ENCODE measurements around the gene CKMT1B.
"Not testable (repeated sequence)": the region's sequence is repeated elsewhere in the genome, so short reads cannot be mapped to it uniquely, and the experiment has no call there.

CKMT1B gene

DNA sequence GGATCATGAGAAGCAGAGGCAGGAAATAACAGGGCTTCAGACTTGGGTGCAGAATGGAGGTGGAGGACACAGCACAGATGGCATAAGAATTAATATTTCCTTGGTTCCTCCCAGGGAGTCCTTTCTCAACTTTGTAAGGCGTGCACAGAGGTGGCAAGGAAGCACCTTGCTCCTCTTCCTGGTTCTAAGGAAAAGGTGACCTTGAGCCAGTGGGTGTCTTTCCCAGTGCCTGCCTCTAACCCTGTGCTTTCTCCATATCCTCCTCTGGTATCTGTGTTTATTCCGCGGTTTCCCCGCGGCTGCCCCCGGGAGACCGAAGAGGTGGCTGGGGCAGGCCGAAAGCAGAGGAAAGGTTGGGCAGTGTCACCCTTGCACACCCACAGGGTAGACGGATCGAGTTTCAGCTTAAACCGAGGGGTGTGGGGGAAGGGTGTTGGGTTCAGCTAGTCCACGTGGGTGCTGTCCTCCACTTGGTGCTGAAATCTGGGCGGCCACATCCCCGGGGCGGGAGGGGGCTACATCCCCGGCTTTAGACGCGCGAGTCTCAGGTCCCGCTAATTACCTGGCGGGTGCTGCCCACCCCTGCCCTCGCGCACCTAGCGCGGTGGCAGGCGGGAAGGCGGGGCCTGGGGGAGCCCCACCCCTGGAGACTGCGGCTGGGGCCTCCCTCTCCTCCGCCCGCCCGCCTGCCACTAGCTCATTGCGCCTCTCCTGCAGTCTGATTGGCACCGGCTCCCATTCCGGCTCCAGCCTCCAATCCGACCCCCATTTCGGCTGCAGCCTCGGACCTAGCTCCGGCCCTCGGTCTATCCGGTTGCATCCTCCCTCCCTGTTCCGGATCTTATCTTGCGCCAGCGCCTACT is at the start of gene CKMT1B:
CKMT1B (plus strand) TSS at position 700 of the 863 bp plus-strand sequence. CDS start 192 bp downstream, outside the sequence.
- not testable (repeated sequence) for DNase-seq; H3K9me3 Mint-ChIP-seq; H3K27me3 Mint-ChIP-seq; H3K27ac Mint-ChIP-seq; H3K36me3 Mint-ChIP-seq (ENCODE audit: low read depth); H3K4me3 Mint-ChIP-seq; H3K4me1 Mint-ChIP-seq (ENCODE audit: low read depth)

GRCh38 chr15:43544266-43544665 is 49.6 kb upstream of the CKMT1B start:
- H3K4me3 Mint-ChIP-seq: no peak overlapping the region
- no peaks in the 10 kb centered on the region for H3K27me3 Mint-ChIP-seq
- H3K36me3 Mint-ChIP-seq (ENCODE audit: low read depth): peaks cover 17% of the 10 kb centered on the region
- no peaks in the 10 kb centered on the region for H3K9me3 Mint-ChIP-seq
- H3K27ac Mint-ChIP-seq: no peak overlapping the region
- H3K4me1 Mint-ChIP-seq (ENCODE audit: low read depth): peaks cover 4% of the 10 kb centered on the region
- DNase-seq: no peak

DNA sequence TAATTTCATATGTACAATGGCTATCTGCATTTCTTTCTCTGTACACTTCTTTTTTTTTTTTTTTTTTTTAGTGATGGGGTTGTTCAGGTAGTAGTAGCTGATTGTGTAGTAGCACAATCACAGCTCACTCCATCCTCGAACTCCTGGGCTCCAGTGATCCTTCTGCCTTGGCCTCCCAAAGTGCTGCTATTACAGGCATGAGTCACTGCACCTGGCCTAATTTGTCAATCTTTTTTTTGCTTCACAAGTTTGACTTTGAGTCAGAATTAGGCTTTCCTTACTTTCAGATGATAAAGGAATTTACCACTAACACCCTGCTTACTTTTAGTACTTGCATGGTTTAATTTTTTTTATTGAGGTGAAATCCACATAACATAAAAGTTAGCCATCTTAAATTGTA is 48.4 kb upstream of the CKMT1B start:
- no peak overlapping the region for H3K27ac Mint-ChIP-seq

GRCh38 chr15:43547539-43547938 is 46.3 kb upstream of the CKMT1B start:
- no peaks in the 10 kb centered on the region for H3K27me3 Mint-ChIP-seq
- H3K4me3 Mint-ChIP-seq: no peak overlapping the region

More for the DNA sequence above, 48.4 kb upstream of the CKMT1B start:
- no peaks in the 10 kb centered on the region for H3K9me3 Mint-ChIP-seq
- peaks cover 4% of the 10 kb centered on the region for H3K4me1 Mint-ChIP-seq (ENCODE audit: low read depth)
- H3K27me3 Mint-ChIP-seq: no peaks in the 10 kb centered on the region
- H3K36me3 Mint-ChIP-seq (ENCODE audit: low read depth): peaks cover 18% of the 10 kb centered on the region
- no peak for DNase-seq
- H3K4me3 Mint-ChIP-seq: no peak overlapping the region

DNA sequence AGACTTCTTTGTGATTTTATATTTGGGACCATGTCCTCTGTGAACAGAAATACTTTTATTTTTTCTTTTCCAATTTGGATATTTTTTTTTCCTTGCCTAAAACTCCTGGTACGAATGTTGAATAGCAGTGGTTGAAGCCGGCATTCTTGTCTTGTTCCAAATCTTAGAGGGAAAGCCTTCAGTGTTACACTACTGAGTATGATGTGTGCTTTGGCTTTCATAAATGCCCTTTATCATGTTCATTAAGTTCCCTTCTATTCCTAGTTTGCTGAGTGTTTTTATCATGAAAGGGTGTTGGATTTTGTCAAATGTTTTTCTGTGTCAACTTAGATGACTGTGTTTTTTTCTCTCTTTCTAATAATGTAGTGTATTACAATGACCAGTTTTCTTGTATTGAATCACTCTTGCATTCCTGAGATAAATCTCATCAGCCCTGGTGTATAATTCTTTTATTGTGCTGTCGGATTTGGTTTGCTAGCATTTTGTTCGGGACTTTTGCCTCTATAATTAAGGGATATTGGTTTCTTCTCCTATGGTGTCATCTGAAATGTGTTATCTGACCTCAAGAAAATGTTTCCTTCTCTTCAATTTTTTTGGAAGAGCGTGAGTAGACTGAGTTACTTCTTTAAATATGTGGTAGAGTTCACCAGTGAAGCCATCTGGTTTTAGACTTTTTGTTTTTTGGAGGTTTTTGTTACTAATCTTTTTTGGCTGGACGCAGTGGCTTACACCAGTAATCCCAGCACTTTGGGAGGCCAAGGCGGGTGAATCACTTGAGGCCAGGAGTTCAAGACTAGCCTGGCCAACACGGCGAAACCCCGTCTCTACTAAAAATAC is 43.1 kb upstream of the CKMT1B start:
- H3K27ac Mint-ChIP-seq: no peak overlapping the region
- no peaks in the 10 kb centered on the region for H3K9me3 Mint-ChIP-seq
- no peaks in the 10 kb centered on the region for H3K4me1 Mint-ChIP-seq (ENCODE audit: low read depth)
- H3K4me3 Mint-ChIP-seq: no peak overlapping the region
- peaks cover 39% of the 10 kb centered on the region for H3K36me3 Mint-ChIP-seq (ENCODE audit: low read depth)
- H3K27me3 Mint-ChIP-seq: no peaks in the 10 kb centered on the region
- no peak for DNase-seq

More at GRCh38 chr15:43547539-43547938, 46.3 kb upstream of the CKMT1B start:
- Mint-ChIP-seq H3K27ac (no peak overlapping the region), H3K9me3 (no peaks in the 10 kb centered on the region), H3K36me3 (ENCODE audit: low read depth) (peaks cover 28% of the 10 kb centered on the region), H3K4me1 (ENCODE audit: low read depth) (no peaks in the 10 kb centered on the region)
- no peak for DNase-seq

DNA sequence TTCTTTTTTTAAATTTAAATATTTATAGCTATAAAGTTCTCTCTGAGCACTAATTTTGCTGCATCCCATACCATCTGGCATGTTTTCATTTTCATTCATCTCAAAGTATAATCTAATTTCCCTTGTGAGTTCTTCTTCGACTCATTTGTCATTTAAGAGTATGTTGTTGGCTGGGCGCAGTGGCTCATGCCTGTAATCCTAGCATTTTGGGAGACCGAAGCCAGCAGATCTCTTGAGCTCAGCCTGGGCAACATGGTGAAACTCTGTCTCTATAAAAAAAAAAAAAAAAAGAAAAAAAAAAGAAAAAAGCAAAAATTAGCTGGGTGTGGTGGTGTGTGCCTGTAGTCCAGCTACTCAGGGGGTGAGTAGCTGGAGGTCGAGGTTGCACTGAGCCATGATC is 41.6 kb upstream of the CKMT1B start:
- peaks cover 42% of the 10 kb centered on the region for H3K36me3 Mint-ChIP-seq (ENCODE audit: low read depth)
- H3K4me1 Mint-ChIP-seq (ENCODE audit: low read depth): no peaks in the 10 kb centered on the region
- no peaks in the 10 kb centered on the region for H3K27me3 Mint-ChIP-seq
- no peaks in the 10 kb centered on the region for H3K9me3 Mint-ChIP-seq
- H3K27ac Mint-ChIP-seq: no peak overlapping the region
- no peak for DNase-seq
- H3K4me3 Mint-ChIP-seq: no peak overlapping the region

GRCh38 chr15:43552986-43553385 is 40.8 kb upstream of the CKMT1B start:
- no peaks in the 10 kb centered on the region for H3K4me1 Mint-ChIP-seq (ENCODE audit: low read depth)
- no peak for DNase-seq
- no peaks in the 10 kb centered on the region for H3K9me3 Mint-ChIP-seq
- H3K4me3 Mint-ChIP-seq: no peak overlapping the region
- H3K27me3 Mint-ChIP-seq: no peaks in the 10 kb centered on the region
- peaks cover 41% of the 10 kb centered on the region for H3K36me3 Mint-ChIP-seq (ENCODE audit: low read depth)
- H3K27ac Mint-ChIP-seq: no peak overlapping the region

GRCh38 chr15:43562753-43563152 is 31.1 kb upstream of the CKMT1B start:
- H3K36me3 Mint-ChIP-seq (ENCODE audit: low read depth): peaks cover 14% of the 10 kb centered on the region
- not testable (repeated sequence) for H3K4me1 Mint-ChIP-seq (ENCODE audit: low read depth); H3K27ac Mint-ChIP-seq; DNase-seq; H3K4me3 Mint-ChIP-seq; H3K9me3 Mint-ChIP-seq; H3K27me3 Mint-ChIP-seq

- H3K36me3 Mint-ChIP-seq (ENCODE audit: low read depth); H3K4me3 Mint-ChIP-seq; H3K9me3 Mint-ChIP-seq; H3K27me3 Mint-ChIP-seq; DNase-seq; H3K4me1 Mint-ChIP-seq (ENCODE audit: low read depth); H3K27ac Mint-ChIP-seq: not testable (repeated sequence)
Measured at GRCh38 chr15:43563793-43564192, 30.0 kb upstream of the CKMT1B start.

- not testable (repeated sequence) for H3K27me3 Mint-ChIP-seq; H3K9me3 Mint-ChIP-seq; H3K4me1 Mint-ChIP-seq (ENCODE audit: low read depth); H3K4me3 Mint-ChIP-seq; DNase-seq; H3K36me3 Mint-ChIP-seq (ENCODE audit: low read depth); H3K27ac Mint-ChIP-seq
Measured at GRCh38 chr15:43566615-43567014, 27.2 kb upstream of the CKMT1B start.

DNA sequence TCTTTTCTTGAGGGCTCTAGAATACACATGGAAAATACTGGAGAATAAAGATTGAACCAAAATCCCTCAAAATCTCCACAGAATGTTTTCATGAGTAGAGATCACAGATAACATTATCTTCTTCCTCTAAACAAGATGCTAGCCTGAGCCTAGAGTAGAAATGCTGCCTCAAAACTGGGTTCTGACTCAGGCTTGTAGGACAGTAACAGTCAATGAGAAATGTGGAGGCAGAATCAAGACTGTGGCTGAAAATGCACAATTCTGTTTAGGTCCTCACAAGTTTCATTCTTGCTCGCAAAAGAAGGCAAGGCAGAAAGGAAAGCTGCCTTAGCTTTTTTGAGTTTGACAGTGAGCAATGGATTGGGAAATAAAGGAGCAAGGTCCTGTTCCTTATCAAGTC is 19.2 kb upstream of the CKMT1B start:
- H3K9me3 Mint-ChIP-seq; H3K36me3 Mint-ChIP-seq (ENCODE audit: low read depth); H3K27me3 Mint-ChIP-seq; H3K4me3 Mint-ChIP-seq; DNase-seq; H3K4me1 Mint-ChIP-seq (ENCODE audit: low read depth); H3K27ac Mint-ChIP-seq: not testable (repeated sequence)

- not testable (repeated sequence) for H3K4me1 Mint-ChIP-seq (ENCODE audit: low read depth); H3K27ac Mint-ChIP-seq; H3K36me3 Mint-ChIP-seq (ENCODE audit: low read depth); H3K9me3 Mint-ChIP-seq; DNase-seq; H3K4me3 Mint-ChIP-seq; H3K27me3 Mint-ChIP-seq
Measured at GRCh38 chr15:43589778-43590466, 3.9 kb upstream of the CKMT1B start, which contains the start of gene PPIP5K1. PPIP5K1 (minus strand) TSS chr15:43590208; CDS start chr15:43584504, 5,704 bp downstream.

DNA sequence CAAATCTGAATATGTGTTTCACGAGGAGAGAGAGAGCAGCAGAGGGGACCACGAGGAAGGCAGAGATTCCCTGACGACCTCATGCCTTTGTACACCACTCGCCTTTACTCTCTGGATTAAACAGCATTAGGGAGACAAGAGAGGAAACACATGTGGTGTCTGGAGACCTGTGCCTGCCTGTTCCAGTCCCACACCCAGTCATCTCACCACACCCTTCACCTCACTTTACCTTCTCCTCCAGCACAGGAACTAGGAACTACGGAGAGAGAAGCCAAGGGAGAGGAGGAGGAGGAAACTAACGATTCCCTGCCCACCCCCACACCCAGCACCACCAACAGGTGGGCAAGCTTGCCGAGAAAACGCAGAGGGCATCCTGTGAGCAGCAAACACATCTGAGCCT is 986 bp upstream of the CKMT1B start:
- H3K4me3 Mint-ChIP-seq; H3K27me3 Mint-ChIP-seq; H3K27ac Mint-ChIP-seq; H3K4me1 Mint-ChIP-seq (ENCODE audit: low read depth); H3K9me3 Mint-ChIP-seq; H3K36me3 Mint-ChIP-seq (ENCODE audit: low read depth); DNase-seq: not testable (repeated sequence)

DNA sequence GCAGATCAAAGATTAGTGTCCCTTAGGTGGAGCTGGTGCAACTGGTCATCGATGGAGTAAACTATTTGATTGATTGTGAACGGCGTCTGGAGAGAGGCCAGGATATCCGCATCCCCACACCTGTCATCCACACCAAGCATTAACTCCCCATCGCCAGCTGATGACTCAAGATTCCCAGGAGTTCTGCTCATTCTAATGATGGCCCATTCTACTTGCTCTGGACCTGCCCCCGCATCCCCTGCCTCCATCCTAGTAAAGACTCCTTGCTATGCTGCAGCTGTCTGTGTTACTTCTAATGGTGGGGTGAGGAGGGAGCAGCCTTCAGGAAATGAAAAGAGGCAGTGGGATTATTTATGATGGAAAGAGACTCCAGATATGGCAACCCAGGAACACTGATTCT is 5.3 kb downstream of the CKMT1B start:
- H3K9me3 Mint-ChIP-seq; H3K36me3 Mint-ChIP-seq (ENCODE audit: low read depth); H3K27ac Mint-ChIP-seq; H3K4me1 Mint-ChIP-seq (ENCODE audit: low read depth); H3K4me3 Mint-ChIP-seq; DNase-seq: not testable (repeated sequence)
- H3K27me3 Mint-ChIP-seq: peaks cover 16% of the 10 kb centered on the region

Measured in activated T-cell treated with anti-CD3 and anti-CD28 coated beads, Interleukin-2, amount 50 U/mL, for 24 hours (primary cell).